Body of pancreas (tissue), 4 donors: ENCODE results near the gene EMP2.

ENCODE experiments used
- POLR2A ChIP-seq, 3 donors: fragments of 450-650 bp; IDR thresholded peaks; one replicate each; pipeline ENCODE4 v1.6.1; 2016; ENCODE audit warnings: antibody characterized with exemption in 3 of 3, mild to moderate bottlenecking in 2 of 3
- TF ChIP-seq, protein P1 (sequence below), 7 experiments: fragments of 450-650 bp in 4 of 7; fragments of 200-600 bp in 3 of 7; sonication (generic) in 3 of 7; IDR thresholded peaks; one replicate each; pipeline ENCODE4 v1.5.1; 2016 to 2019; ENCODE audit warnings: antibody characterized with exemption in 7 of 7

DNA sequence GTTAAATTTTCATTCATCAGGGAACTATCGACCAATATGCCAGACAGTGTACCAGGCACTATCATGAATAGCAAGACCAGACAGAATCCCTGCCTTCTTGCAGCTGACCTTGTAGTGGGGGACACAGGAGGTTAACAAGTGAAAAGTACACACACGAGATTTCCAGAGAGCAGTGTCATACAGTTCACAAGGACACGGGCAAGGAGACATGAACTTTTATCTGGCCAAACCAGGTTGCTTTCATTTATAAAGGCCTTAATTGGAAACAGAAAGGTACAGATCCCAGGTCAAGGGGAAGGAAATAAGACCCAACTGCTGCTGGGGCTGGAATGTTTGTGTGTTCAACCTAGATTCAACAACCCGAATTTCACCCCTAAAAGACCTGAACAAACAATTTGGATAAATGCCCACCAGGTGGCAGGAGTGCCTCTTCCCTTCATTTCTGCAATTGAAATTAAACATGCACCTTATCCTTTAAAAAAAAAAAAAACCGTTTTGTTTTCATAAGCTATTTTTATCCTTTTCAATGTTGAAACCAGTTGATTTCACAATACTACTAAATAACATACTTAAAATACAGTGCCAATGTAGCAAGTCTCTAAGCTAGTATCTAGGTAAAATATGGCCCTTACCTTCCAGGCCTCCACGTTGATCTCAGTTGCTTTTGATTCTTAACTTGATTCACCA lies 65.9 kb downstream of the EMP2 start:
- TF ChIP-seq, protein P1, sequence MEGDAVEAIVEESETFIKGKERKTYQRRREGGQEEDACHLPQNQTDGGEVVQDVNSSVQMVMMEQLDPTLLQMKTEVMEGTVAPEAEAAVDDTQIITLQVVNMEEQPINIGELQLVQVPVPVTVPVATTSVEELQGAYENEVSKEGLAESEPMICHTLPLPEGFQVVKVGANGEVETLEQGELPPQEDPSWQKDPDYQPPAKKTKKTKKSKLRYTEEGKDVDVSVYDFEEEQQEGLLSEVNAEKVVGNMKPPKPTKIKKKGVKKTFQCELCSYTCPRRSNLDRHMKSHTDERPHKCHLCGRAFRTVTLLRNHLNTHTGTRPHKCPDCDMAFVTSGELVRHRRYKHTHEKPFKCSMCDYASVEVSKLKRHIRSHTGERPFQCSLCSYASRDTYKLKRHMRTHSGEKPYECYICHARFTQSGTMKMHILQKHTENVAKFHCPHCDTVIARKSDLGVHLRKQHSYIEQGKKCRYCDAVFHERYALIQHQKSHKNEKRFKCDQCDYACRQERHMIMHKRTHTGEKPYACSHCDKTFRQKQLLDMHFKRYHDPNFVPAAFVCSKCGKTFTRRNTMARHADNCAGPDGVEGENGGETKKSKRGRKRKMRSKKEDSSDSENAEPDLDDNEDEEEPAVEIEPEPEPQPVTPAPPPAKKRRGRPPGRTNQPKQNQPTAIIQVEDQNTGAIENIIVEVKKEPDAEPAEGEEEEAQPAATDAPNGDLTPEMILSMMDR (IDR thresholded peaks at IDR 0.05), result peak; percentile 50 to 85 (median 74)
- TF ChIP-seq POLR2A (IDR thresholded peaks at IDR 0.05), result no peak
